Activated CD8-positive, alpha-beta memory T cell treated with anti-CD3 and anti-CD28 coated beads, Interleukin-2, amount 50 U/mL, for 24 hours (primary cell): ENCODE results near the gene BIN1.

Experiments
- DNase-seq: peaks from one replicate; pipeline ENCODE4 v3.0.0-alpha.2; 2020; ENCODE audit errors: extremely low read depth

The BIN1 gene

GRCh38 chr2:127090281-127091120, 16.5 kb downstream of the BIN1 start:
- no peak for DNase-seq

- DNase-seq, result no peak
Measured at GRCh38 chr2:127089478-127090235, 17.3 kb downstream of the BIN1 start.

GRCh38 chr2:127088706-127089105, 18.2 kb downstream of the BIN1 start:
- DNase-seq, result no peak

- no peak for DNase-seq
Measured at GRCh38 chr2:127087791-127088495, 19.0 kb downstream of the BIN1 start.

GRCh38 chr2:127086990-127087790, 19.8 kb downstream of the BIN1 start:
- no peak for DNase-seq

- no peak for DNase-seq
Measured at GRCh38 chr2:127085317-127085681, 21.7 kb downstream of the BIN1 start.

GRCh38 chr2:127084611-127085316, 22.2 kb downstream of the BIN1 start:
- no peak for DNase-seq

- DNase-seq, result no peak
Measured at GRCh38 chr2:127083819-127084503, 23.0 kb downstream of the BIN1 start.

- no peak for DNase-seq
Measured at GRCh38 chr2:127082974-127083373, 24.0 kb downstream of the BIN1 start.

- DNase-seq, result peak; percentile 12
Measured at GRCh38 chr2:127081826-127082633, 24.9 kb downstream of the BIN1 start.

- DNase-seq, result no peak
Measured at GRCh38 chr2:127080938-127081755, 25.8 kb downstream of the BIN1 start.

- peak; percentile 20 for DNase-seq
Measured at GRCh38 chr2:127080226-127080937, 26.6 kb downstream of the BIN1 start.

GRCh38 chr2:127079358-127079920, 27.5 kb downstream of the BIN1 start:
- DNase-seq, result no peak

GRCh38 chr2:127078666-127079270, 28.2 kb downstream of the BIN1 start:
- DNase-seq, result no peak

GRCh38 chr2:127078028-127078427, 28.9 kb downstream of the BIN1 start:
- no peak for DNase-seq

- DNase-seq, result no peak
Measured at GRCh38 chr2:127076924-127077323, 30.0 kb downstream of the BIN1 start.

GRCh38 chr2:127076290-127076689, 30.7 kb downstream of the BIN1 start:
- no peak for DNase-seq
